Measurements from ENCODE around the gene PPP1R3D. TPM values are rescaled to one million over a fixed set of nuclear protein-coding genes. Genes with fewer than 3 reads are reported as not detected.

Gene PPP1R3D
- total RNA-seq, 1 experiment from 2014 or later = 3.1 TPM

DNA sequence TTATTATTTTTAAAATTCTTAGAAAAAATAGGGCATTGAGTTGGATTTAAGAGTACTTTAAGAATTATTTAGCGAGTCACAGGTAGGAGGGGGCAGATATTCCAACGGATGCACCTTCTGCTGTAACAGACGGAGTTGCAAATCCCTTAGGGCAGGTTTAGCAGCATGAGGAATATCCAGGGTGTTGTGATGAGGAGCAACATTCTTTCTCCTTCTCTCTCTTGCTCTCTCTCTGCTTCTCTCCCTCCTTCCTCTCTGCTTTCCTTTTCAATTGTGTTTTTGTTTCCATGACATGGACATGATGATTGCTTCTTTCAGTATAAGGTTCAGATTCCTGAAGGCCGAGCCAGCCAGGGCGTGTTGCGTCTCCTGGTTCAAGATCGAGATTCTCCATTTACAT, 47.0 kb upstream of the PPP1R3D start:
- no peak overlapping the region for H3K27ac ChIP-seq (ENCODE audit: insufficient read length, low read depth, low read length)
- H2BK5ac ChIP-seq (ENCODE audit: insufficient read length, low read length) = no peak overlapping the region
- no peaks in the 10 kb centered on the region for H3K23me2 ChIP-seq (ENCODE audit: insufficient read length, low read depth, low read length, poor library complexity, severe bottlenecking)
- no peak overlapping the region for H3T11ph ChIP-seq (ENCODE audit: low read length)
- peaks cover 2% of the 10 kb centered on the region; the same call in 1 of the 2 replicates for H3K27me3 Mint-ChIP-seq (ENCODE audit: low read depth)
- no peak overlapping the region for H2BK12ac ChIP-seq (ENCODE audit: insufficient read length, low read depth, low read length)
- no peaks in the 10 kb centered on the region for H4K20me1 ChIP-seq (ENCODE audit: control insufficient read depth, insufficient read depth, insufficient read length)
- H3K18ac ChIP-seq (ENCODE audit: insufficient read length, low read depth, low read length) = no peak overlapping the region
- H3K9me3 Mint-ChIP-seq = no peaks in the 10 kb centered on the region; a peak in 1 of 5 replicates
- no peak overlapping the region for H3K9ac ChIP-seq (ENCODE audit: extremely low read depth, insufficient read length, low read length)
- peak overlapping the region in 1 of 3 experiments; percentile 49; a peak in 1 of 7 replicates for H3K27ac Mint-ChIP-seq
- no peaks in the 10 kb centered on the region for H3K4me1 ChIP-seq (ENCODE audit: insufficient read depth, low read length)
- no peak overlapping the region for H3K23ac ChIP-seq (ENCODE audit: insufficient read length, low read depth, low read length)
- no peak overlapping the region for H4K5ac ChIP-seq (ENCODE audit: insufficient read length, low read depth, low read length)
- TF ChIP-seq, protein P1, sequence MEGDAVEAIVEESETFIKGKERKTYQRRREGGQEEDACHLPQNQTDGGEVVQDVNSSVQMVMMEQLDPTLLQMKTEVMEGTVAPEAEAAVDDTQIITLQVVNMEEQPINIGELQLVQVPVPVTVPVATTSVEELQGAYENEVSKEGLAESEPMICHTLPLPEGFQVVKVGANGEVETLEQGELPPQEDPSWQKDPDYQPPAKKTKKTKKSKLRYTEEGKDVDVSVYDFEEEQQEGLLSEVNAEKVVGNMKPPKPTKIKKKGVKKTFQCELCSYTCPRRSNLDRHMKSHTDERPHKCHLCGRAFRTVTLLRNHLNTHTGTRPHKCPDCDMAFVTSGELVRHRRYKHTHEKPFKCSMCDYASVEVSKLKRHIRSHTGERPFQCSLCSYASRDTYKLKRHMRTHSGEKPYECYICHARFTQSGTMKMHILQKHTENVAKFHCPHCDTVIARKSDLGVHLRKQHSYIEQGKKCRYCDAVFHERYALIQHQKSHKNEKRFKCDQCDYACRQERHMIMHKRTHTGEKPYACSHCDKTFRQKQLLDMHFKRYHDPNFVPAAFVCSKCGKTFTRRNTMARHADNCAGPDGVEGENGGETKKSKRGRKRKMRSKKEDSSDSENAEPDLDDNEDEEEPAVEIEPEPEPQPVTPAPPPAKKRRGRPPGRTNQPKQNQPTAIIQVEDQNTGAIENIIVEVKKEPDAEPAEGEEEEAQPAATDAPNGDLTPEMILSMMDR (conservative IDR thresholded peaks at IDR 0.05) = no peak
- H3K14ac ChIP-seq (ENCODE audit: insufficient read depth, low read length) = no peak overlapping the region
- H3K4me1 Mint-ChIP-seq = peaks cover 25 to 31% of the 10 kb centered on the region in 2 experiments
- H3K36me3 Mint-ChIP-seq (ENCODE audit: insufficient read depth in 1 of 3, low read depth in 3 of 3) = peaks cover 0 to 2% (median 0%) of the 10 kb centered on the region in 3 experiments; a peak in 2 of 7 replicates
- H3K4me2 ChIP-seq (ENCODE audit: insufficient read depth, insufficient read length, low read length) = no peak overlapping the region
- H3K56ac ChIP-seq (ENCODE audit: insufficient read length, low read depth, low read length) = no peak overlapping the region
- no peaks in the 10 kb centered on the region for H3K79me2 ChIP-seq (ENCODE audit: insufficient read depth, low read length)
- no peak for DNase-seq
- H3K9me3 ChIP-seq (ENCODE audit: control insufficient read depth, low read depth, low read length) = no peaks in the 10 kb centered on the region
- no peak overlapping the region for H2BK120ac ChIP-seq (ENCODE audit: low read depth, low read length, poor library complexity, severe bottlenecking)
- H3K27me3 ChIP-seq (ENCODE audit: insufficient read depth, low read length) = no peaks in the 10 kb centered on the region; the same call in 1 of the 2 replicates
- no peak overlapping the region for H2BK20ac ChIP-seq (ENCODE audit: low read depth, low read length, poor library complexity, severe bottlenecking)
- H2AK5ac ChIP-seq (ENCODE audit: insufficient read length, low read length) = no peak overlapping the region
- H3K4me3 Mint-ChIP-seq = no peak overlapping the region
- H4K91ac ChIP-seq (ENCODE audit: insufficient read length, low read depth, low read length) = no peak overlapping the region
- H3K4ac ChIP-seq (ENCODE audit: low read depth, low read length) = no peak overlapping the region
- no peak overlapping the region for H2BK15ac ChIP-seq (ENCODE audit: low read depth, low read length)
- WGBS (ENCODE audit: extremely low coverage, insufficient read length, low lambda C conversion rate) = no CpG with 5 or more reads among the region's 7 CpGs
- H4K8ac ChIP-seq (replicated peaks; ENCODE audit: insufficient read length, low read depth, low read length) = no peak overlapping the region
- no peaks in the 10 kb centered on the region for H3K79me1 ChIP-seq (ENCODE audit: insufficient read depth, low read depth, low read length, poor library complexity, severe bottlenecking)
- no peak overlapping the region for H2AFZ ChIP-seq (ENCODE audit: low read length)

All from H9 (cell line).